ENCODE data around the gene MAVS.

- TF ChIP-seq EZH2phosphoT487 (IDR thresholded peaks at IDR 0.05; ENCODE audit: low read depth) (no peak), CTCF (IDR thresholded peaks at IDR 0.05; ENCODE audit: low read depth, low read length) (no peak)
Observed at GRCh38 chr20:3885715-3886114, 39.1 kb downstream of the MAVS start.

Measured in OCI-LY3 (cell line).